Measurements from ENCODE around the gene SEC24D.

SEC24D gene

GRCh38 chr4:118738090-118738489 lies 97.8 kb downstream of the SEC24D start:
- Histone ChIP-seq H3K4me3 (ENCODE audit: insufficient read depth in 1 of 2, low read depth in 1 of 2, low read length in 2 of 2) (no peak overlapping the region), H3K4me1 (ENCODE audit: control insufficient read depth, insufficient read depth, low read depth, low read length) (peaks cover 3% of the 10 kb centered on the region), H3K27me3 (ENCODE audit: control insufficient read depth in 1 of 2, insufficient read depth in 1 of 2, low read length in 2 of 2) (no peaks in the 10 kb centered on the region), H3K4ac (ENCODE audit: low read depth in 1 of 2, low read length in 2 of 2) (no peak overlapping the region), H4K8ac (ENCODE audit: low read length) (no peak overlapping the region), H3K4me2 (ENCODE audit: low read length, poor library complexity, severe bottlenecking) (no peak overlapping the region), H3K36me3 (ENCODE audit: control insufficient read depth in 1 of 2, insufficient read depth in 2 of 2, low read depth in 1 of 2, low read length in 2 of 2) (peaks cover 18 to 91% of the 10 kb centered on the region in 2 experiments), H3K79me1 (replicated peaks; ENCODE audit: low read length, poor library complexity, severe bottlenecking) (peaks cover 17% of the 10 kb centered on the region), H4K91ac (ENCODE audit: low read length) (no peak overlapping the region), H2AK5ac (ENCODE audit: low read length, severe bottlenecking) (no peak overlapping the region), H3K27ac (ENCODE audit: low read length, poor library complexity, severe bottlenecking) (no peak overlapping the region), H2BK12ac (ENCODE audit: low read length in 2 of 2) (no peak overlapping the region), H3K18ac (ENCODE audit: low read depth in 1 of 2, low read length in 2 of 2) (no peak overlapping the region), H3K9ac (ENCODE audit: low read length) (peak overlapping the region; percentile 54), H2BK120ac (ENCODE audit: low read depth, low read length) (no peak overlapping the region), H2BK5ac (ENCODE audit: low read depth, low read length, poor library complexity, severe bottlenecking) (no peak overlapping the region), H3K14ac (ENCODE audit: low read length in 2 of 2) (no peak overlapping the region), H2BK15ac (ENCODE audit: low read depth, poor library complexity, severe bottlenecking) (no peak overlapping the region), H3K23ac (ENCODE audit: low read length in 2 of 2) (no peak overlapping the region), H2AFZ (ENCODE audit: low read depth, low read length) (no peak overlapping the region), H3K9me3 (ENCODE audit: control insufficient read depth, low read length) (no peaks in the 10 kb centered on the region)
- no peak for DNase-seq
- 96% methylated on average over 3 of the region's 3 CpGs for WGBS

- Histone ChIP-seq H4K8ac (ENCODE audit: low read length) (no peak overlapping the region), H3K4me1 (ENCODE audit: control insufficient read depth, insufficient read depth, low read depth, low read length) (no peaks in the 10 kb centered on the region), H2BK120ac (ENCODE audit: low read depth, low read length) (no peak overlapping the region), H3K18ac (ENCODE audit: low read depth in 1 of 2, low read length in 2 of 2) (no peak overlapping the region), H3K9me3 (ENCODE audit: control insufficient read depth, low read length) (no peaks in the 10 kb centered on the region), H2BK12ac (ENCODE audit: low read length in 2 of 2) (no peak overlapping the region), H3K4me3 (ENCODE audit: insufficient read depth in 1 of 2, low read depth in 1 of 2, low read length in 2 of 2) (no peak overlapping the region), H3K9ac (ENCODE audit: low read length) (no peak overlapping the region), H3K36me3 (ENCODE audit: control insufficient read depth in 1 of 2, insufficient read depth in 2 of 2, low read depth in 1 of 2, low read length in 2 of 2) (peaks cover 21 to 92% of the 10 kb centered on the region in 2 experiments), H3K79me1 (replicated peaks; ENCODE audit: low read length, poor library complexity, severe bottlenecking) (peaks cover 18% of the 10 kb centered on the region), H4K91ac (ENCODE audit: low read length) (no peak overlapping the region), H3K4me2 (ENCODE audit: low read length, poor library complexity, severe bottlenecking) (no peak overlapping the region), H2BK5ac (ENCODE audit: low read depth, low read length, poor library complexity, severe bottlenecking) (no peak overlapping the region), H2AK5ac (ENCODE audit: low read length, severe bottlenecking) (no peak overlapping the region), H3K4ac (ENCODE audit: low read depth in 1 of 2, low read length in 2 of 2) (no peak overlapping the region), H3K14ac (ENCODE audit: low read length in 2 of 2) (no peak overlapping the region), H2AFZ (ENCODE audit: low read depth, low read length) (no peak overlapping the region), H3K27me3 (ENCODE audit: control insufficient read depth in 1 of 2, insufficient read depth in 1 of 2, low read length in 2 of 2) (no peaks in the 10 kb centered on the region), H3K23ac (ENCODE audit: low read length in 2 of 2) (no peak overlapping the region), H3K27ac (ENCODE audit: low read length, poor library complexity, severe bottlenecking) (no peak overlapping the region), H2BK15ac (ENCODE audit: low read depth, poor library complexity, severe bottlenecking) (no peak overlapping the region)
- no peak for DNase-seq
Observed at GRCh38 chr4:118736900-118737299, 99.0 kb downstream of the SEC24D start.

GRCh38 chr4:118734491-118735205 lies 101.3 kb downstream of the SEC24D start:
- Histone ChIP-seq H2AFZ (ENCODE audit: low read depth, low read length) (no peak overlapping the region), H2BK5ac (ENCODE audit: low read depth, low read length, poor library complexity, severe bottlenecking) (no peak overlapping the region), H3K14ac (ENCODE audit: low read length in 2 of 2) (no peak overlapping the region), H3K23ac (ENCODE audit: low read length in 2 of 2) (no peak overlapping the region), H3K27me3 (ENCODE audit: control insufficient read depth in 1 of 2, insufficient read depth in 1 of 2, low read length in 2 of 2) (no peaks in the 10 kb centered on the region), H3K9ac (ENCODE audit: low read length) (peak overlapping the region; percentile 34), H3K4me3 (ENCODE audit: insufficient read depth in 1 of 2, low read depth in 1 of 2, low read length in 2 of 2) (no peak overlapping the region), H2BK120ac (ENCODE audit: low read depth, low read length) (no peak overlapping the region), H3K4me1 (ENCODE audit: control insufficient read depth, insufficient read depth, low read depth, low read length) (no peaks in the 10 kb centered on the region), H3K79me1 (replicated peaks; ENCODE audit: low read length, poor library complexity, severe bottlenecking) (peaks cover 20% of the 10 kb centered on the region), H3K36me3 (ENCODE audit: control insufficient read depth in 1 of 2, insufficient read depth in 2 of 2, low read depth in 1 of 2, low read length in 2 of 2) (peaks cover 18 to 96% of the 10 kb centered on the region in 2 experiments), H4K8ac (ENCODE audit: low read length) (no peak overlapping the region), H3K18ac (ENCODE audit: low read depth in 1 of 2, low read length in 2 of 2) (no peak overlapping the region), H3K4me2 (ENCODE audit: low read length, poor library complexity, severe bottlenecking) (no peak overlapping the region), H2BK15ac (ENCODE audit: low read depth, poor library complexity, severe bottlenecking) (no peak overlapping the region), H2BK12ac (ENCODE audit: low read length in 2 of 2) (no peak overlapping the region), H3K9me3 (ENCODE audit: control insufficient read depth, low read length) (no peaks in the 10 kb centered on the region), H4K91ac (ENCODE audit: low read length) (no peak overlapping the region), H3K27ac (ENCODE audit: low read length, poor library complexity, severe bottlenecking) (no peak overlapping the region), H3K4ac (ENCODE audit: low read depth in 1 of 2, low read length in 2 of 2) (no peak overlapping the region), H2AK5ac (ENCODE audit: low read length, severe bottlenecking) (no peak overlapping the region)
- no peak for DNase-seq
- WGBS, result 100% methylated on average over 3 of the region's 7 CpGs

- no peak overlapping the region for H2BK120ac ChIP-seq (ENCODE audit: low read depth, low read length)
Observed at GRCh38 chr4:118732591-118733330, 103.2 kb downstream of the SEC24D start.

More at GRCh38 chr4:118732591-118733330, 103.2 kb downstream of the SEC24D start:
- Histone ChIP-seq H2BK12ac (ENCODE audit: low read length in 2 of 2) (no peak overlapping the region), H3K79me1 (replicated peaks; ENCODE audit: low read length, poor library complexity, severe bottlenecking) (peaks cover 17% of the 10 kb centered on the region), H2AK5ac (ENCODE audit: low read length, severe bottlenecking) (no peak overlapping the region), H3K23ac (ENCODE audit: low read length in 2 of 2) (no peak overlapping the region), H3K18ac (ENCODE audit: low read depth in 1 of 2, low read length in 2 of 2) (no peak overlapping the region), H3K36me3 (ENCODE audit: control insufficient read depth in 1 of 2, insufficient read depth in 2 of 2, low read depth in 1 of 2, low read length in 2 of 2) (peaks cover 18 to 96% of the 10 kb centered on the region in 2 experiments), H3K27me3 (ENCODE audit: control insufficient read depth in 1 of 2, insufficient read depth in 1 of 2, low read length in 2 of 2) (no peaks in the 10 kb centered on the region), H3K27ac (ENCODE audit: low read length, poor library complexity, severe bottlenecking) (peak overlapping the region; percentile 4), H2BK15ac (ENCODE audit: low read depth, poor library complexity, severe bottlenecking) (no peak overlapping the region), H4K8ac (ENCODE audit: low read length) (no peak overlapping the region), H3K4me2 (ENCODE audit: low read length, poor library complexity, severe bottlenecking) (no peak overlapping the region), H2BK5ac (ENCODE audit: low read depth, low read length, poor library complexity, severe bottlenecking) (no peak overlapping the region), H3K4me3 (ENCODE audit: insufficient read depth in 1 of 2, low read depth in 1 of 2, low read length in 2 of 2) (no peak overlapping the region), H3K9me3 (ENCODE audit: control insufficient read depth, low read length) (no peaks in the 10 kb centered on the region), H2AFZ (ENCODE audit: low read depth, low read length) (no peak overlapping the region), H3K4ac (ENCODE audit: low read depth in 1 of 2, low read length in 2 of 2) (no peak overlapping the region), H3K9ac (ENCODE audit: low read length) (peak overlapping the region; percentile 58), H3K4me1 (ENCODE audit: control insufficient read depth, insufficient read depth, low read depth, low read length) (no peaks in the 10 kb centered on the region), H4K91ac (ENCODE audit: low read length) (no peak overlapping the region), H3K14ac (ENCODE audit: low read length in 2 of 2) (no peak overlapping the region)
- peak; percentile 47 for DNase-seq
- 47% methylated on average over 3 of the region's 3 CpGs for WGBS

All from mesenchymal stem cell (in vitro differentiated cells and primary cell).